Kidney capillary endothelial cell (primary cell): ENCODE results near the gene PXT1.
A peak's percentile ranks its signal among the peaks of the same experiment; 100 is the strongest.
"Not testable (repeated sequence)": the region's sequence is repeated elsewhere in the genome, so short reads cannot be mapped to it uniquely, and the experiment has no call there.

Source experiments
- DNase-seq: peaks from one replicate; pipeline ENCODE4 v3.0.0-alpha.2; 2018; ENCODE audit warnings: low spot score

The PXT1 gene

DNA sequence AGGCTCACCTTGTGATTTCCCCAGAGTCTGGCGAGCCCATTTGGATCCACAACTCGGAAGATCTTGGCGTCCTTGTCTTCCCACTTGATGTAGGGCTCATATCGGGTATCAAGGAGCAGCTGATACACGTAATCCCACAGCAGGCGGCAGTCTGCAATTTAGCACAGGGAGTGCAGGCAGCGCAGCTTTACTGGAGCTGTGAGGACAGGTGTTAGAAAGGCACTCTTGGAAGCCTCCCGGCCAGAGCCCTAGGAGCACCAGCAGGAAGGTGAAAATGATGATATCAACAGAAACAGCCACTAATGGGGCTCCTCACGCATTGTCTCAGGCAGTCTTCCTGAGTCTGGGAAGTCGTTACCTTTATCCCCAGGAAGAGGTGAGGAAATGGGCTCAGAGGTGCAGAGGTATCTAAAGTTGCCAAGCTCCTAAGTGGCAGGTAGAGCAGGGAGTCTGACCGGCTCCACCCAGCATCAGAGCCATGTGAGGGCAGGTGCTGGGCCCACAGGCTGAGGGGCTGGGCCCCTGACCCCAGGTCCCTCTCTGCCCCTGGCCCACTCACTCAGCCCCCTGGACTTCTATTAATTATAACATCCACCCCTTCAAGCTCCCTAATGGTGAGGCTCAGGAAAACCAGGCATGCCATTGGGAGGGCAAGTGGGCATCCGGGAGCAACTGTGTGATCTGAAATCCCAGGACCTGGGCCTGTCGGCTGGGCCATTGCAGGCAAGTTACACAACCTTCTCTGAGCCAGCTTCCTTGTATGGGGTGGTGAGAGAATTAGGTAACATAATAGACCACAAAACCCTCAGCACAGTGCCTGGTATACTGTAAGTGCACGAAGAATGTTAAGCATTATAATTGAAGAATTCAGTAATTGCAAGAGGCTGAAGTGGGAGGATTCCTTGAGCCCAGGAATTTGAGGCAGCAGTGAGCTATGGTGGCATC lies 73.5 kb downstream of the PXT1 start:
- no peak for DNase-seq

- no peak for DNase-seq
These were observed 74.2 kb downstream of the PXT1 start for GRCh38 chr6:36368421-36368820.

DNA sequence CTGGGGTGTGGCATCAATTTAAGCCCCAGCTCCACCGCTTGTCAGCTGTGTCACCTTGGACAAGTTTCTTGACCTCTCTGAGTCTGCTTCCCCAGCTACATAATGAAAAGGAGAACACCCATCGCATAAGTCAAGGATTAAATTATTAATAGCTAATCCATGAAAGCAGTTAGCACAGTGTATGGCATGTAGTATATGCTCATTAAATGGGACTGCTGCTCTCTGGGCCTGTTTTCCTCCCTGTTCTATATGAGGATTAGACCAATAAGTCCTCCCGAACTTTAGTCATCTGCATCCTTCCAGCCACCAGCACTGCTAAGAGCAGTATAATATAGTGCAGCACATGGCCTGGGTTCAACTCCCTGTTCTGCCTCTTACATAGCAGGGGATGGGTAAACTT lies 74.9 kb downstream of the PXT1 start:
- no peak for DNase-seq

GRCh38 chr6:36364669-36365479 lies 77.8 kb downstream of the PXT1 start:
- peak; percentile 59 for DNase-seq

- not testable (repeated sequence) for DNase-seq
These were observed 78.5 kb downstream of the PXT1 start for GRCh38 chr6:36364061-36364635.

GRCh38 chr6:36363371-36363752 lies 79.3 kb downstream of the PXT1 start:
- not testable (repeated sequence) for DNase-seq

GRCh38 chr6:36362551-36363370 lies 79.9 kb downstream of the PXT1 start:
- no peak for DNase-seq

DNA sequence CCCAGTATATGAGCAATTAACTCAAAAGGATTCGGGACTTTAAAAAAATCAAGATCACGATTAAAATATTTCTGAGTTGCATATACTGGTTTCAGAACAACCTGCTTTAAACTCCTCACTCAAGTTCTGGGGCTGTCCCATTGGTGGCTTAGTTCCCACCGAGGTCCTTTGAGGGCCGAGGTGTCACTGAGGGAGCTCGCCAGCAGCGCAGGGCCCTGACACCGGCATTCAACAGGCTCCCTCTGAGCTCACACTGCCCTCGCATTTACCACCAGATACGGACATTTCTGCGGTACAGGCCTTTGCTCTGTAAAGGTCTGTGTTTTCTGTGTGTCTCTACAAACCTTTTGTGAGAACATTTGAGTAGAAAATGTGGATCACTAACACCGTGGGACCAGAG lies 81.6 kb downstream of the PXT1 start:
- DNase-seq, result no peak

- peak; percentile 88 for DNase-seq
These were observed 82.2 kb downstream of the PXT1 start for GRCh38 chr6:36360241-36361054.

DNA sequence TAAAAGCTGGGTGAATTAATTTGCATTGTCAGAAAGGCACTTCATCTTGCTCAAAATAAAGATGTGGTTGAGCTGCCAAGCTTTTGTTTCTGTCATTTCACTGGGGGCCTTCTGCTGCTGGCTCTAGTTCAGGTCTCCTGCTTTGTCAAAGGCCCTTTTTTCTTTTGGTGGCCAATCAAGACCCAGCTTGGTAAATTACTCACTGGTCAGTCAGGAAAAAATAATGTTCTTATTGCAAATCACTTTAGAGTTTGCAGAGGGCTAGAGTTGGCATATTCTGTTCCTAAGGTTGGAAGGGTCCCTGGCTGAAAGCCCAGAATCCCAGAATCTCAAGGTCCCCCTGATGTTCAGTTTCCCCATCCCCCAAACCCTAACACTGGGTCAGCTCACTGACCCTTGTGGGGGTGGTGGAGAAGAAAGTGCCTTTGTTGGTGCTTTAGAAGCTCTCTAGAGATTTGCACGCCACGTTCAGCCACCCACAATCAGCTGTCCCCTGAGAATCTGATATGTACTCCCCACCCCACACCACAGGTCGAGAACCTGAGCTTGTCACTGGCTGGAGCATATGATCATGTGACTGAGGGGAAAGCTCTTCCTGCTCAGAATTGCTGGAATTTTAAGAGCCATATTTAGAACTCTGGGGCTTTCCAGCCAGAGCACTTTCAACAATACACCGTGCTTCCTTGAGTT lies 84.3 kb downstream of the PXT1 start:
- DNase-seq, result no peak

DNA sequence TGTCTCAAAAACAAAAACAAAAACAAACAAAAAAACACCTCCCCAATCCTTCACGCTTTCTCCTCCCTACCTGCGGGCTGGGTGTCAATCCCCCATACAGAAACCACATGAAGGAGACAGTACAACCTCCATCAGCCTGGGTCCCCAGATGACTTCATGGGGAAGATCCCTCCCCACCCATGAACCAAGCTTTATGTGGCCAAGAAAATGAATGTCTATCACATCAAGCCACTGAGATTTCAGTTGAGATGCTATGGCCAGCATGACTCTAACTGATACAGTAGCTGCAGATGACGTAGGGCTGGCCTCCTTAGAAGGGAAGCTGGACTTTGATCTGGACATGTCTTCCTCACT lies 84.8 kb downstream of the PXT1 start:
- no peak for DNase-seq

DNA sequence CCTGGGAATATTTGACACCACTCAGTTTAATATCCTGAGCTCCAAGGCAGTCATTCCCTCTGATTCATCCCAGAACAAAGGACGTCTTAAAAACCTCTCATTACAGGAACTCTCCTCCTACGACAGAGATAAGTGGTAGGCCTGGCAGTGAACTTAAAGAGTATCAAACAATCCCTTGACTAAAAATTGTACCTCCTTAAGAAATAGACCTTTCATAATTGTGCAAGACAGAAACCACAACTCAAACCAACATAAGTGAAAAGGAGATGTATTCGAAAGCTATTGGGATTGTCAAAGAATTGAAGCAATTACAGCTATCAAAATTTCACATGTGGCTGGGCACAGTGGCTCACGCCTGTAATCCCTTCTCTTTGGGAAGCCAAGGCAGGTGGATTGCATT lies 86.8 kb downstream of the PXT1 start:
- DNase-seq, result no peak

GRCh38 chr6:36353411-36353915 lies 89.2 kb downstream of the PXT1 start:
- no peak for DNase-seq

- DNase-seq, result no peak
These were observed 90.0 kb downstream of the PXT1 start for GRCh38 chr6:36352477-36353157.

DNA sequence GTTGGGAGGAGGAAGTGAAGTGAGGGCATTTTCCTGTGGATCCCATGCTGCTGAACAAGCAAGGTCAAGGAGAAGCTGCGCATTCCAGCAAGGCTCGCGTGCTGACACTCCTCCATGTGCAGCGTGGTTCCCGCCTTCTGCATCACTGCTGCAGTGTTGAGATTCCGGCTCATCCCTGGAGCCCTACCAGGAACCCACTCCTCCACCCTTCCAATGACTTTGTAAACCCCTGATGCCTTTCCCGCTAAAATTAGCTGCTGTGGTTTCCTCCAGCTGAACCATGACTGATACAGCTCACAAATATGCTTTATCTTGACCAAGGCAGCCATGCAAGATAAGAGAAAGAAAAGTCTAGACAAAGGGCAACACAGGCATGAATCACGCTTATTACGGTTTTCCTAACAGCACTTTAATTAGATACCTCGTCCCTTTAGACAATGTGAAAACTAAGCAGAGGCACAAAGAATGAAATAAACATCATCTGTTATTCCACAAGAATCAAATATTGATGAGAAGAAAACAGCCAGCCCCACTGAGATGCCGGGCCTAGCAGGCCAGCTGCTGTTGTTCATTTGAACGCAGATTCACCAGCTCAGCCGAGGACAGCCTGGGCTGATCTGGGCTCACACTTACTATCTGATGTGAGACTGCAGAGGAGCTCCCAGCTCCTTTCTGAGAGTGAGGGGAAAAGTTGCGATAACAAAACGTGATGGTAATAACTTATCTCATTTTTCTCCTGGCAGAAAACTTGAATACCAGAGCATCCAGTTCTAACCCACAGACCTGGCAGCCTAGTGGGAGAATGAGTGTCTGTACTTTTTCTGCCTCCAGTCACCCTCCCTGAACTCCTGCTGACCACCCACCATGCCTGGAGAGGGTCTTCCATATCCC lies 91.7 kb downstream of the PXT1 start:
- peak; percentile 94 for DNase-seq

- DNase-seq, result peak; percentile 89
These were observed 92.6 kb downstream of the PXT1 start for GRCh38 chr6:36350082-36350481.

- DNase-seq, result no peak
These were observed 93.4 kb downstream of the PXT1 start for GRCh38 chr6:36349240-36349639.

GRCh38 chr6:36347621-36348020 lies 95.0 kb downstream of the PXT1 start:
- DNase-seq, result no peak
